Jurkat, Clone E6-1 (cell line): ENCODE data around the gene RUNX2.

Source experiments
- DNase-seq: peaks from one replicate; pipeline ENCODE4 v3.0.0-alpha.2; 2011; ENCODE audit warnings: low read depth, low spot score
- H3K4me3 ChIP-seq: 2 replicates; pipeline ENCODE4 v1.5.1; 2011; ENCODE audit warnings: mild to moderate bottlenecking, low read length, control low read depth, moderate library complexity

The RUNX2 gene

DNA sequence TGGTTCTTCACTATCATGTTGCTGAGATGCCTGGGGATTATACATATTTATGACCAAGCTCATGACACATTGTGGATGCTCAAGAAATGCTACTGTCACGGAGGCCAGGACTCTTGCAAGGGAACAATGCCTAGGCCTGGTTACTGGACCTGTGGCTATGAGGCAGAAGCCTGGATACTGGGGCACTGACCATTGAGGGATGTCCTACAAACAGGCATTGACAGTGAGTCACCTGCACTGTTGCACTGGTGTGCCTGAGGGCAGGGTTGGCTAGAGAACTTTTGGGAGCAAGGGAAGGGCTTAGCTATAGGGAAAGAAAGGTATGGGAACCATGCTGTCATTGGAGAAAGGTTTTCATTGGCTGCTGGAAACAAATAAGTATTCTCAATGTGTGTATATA is 362.7 kb downstream of the RUNX2 start:
- no peak overlapping the region for H3K4me3 ChIP-seq
- DNase-seq: no peak

DNA sequence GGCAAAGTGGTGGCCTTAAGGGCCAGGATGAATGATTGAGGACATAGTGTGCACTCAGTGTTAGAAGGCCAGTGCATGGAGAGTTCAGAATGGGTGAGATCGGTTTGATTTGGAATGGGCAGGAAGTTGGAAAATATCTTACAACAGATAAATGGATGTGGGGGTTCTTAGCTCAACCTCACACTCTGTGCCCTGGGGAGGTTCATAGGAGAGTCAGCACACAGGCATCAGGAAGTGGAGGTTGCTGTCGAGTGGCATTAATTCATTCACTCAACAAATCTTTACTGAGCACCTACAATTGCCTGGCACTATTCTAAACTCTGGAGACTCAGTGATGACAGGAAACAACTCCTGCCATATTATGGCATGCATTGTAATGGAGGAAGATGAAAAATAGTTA is 363.3 kb downstream of the RUNX2 start:
- H3K4me3 ChIP-seq: no peak overlapping the region
- DNase-seq: no peak

DNA sequence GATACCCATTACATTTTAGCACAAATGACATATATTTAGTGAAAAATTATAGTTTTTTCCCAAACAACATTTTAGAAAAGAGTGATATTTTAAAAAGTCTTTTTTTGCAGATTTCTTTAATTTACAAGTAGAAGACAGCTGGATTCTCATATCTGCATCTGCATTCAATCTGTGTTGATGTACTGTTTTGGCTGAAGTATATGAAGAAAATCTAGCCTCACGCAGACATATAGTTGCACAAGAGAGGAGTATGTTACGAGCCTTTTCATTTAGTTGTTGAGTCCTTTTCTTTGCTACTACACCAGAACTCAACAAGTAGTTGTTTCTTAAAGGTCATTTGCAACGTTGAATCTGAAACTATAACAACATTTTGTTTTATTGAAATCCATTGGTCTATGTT is 363.9 kb downstream of the RUNX2 start:
- no peak for DNase-seq
- no peak overlapping the region for H3K4me3 ChIP-seq

DNA sequence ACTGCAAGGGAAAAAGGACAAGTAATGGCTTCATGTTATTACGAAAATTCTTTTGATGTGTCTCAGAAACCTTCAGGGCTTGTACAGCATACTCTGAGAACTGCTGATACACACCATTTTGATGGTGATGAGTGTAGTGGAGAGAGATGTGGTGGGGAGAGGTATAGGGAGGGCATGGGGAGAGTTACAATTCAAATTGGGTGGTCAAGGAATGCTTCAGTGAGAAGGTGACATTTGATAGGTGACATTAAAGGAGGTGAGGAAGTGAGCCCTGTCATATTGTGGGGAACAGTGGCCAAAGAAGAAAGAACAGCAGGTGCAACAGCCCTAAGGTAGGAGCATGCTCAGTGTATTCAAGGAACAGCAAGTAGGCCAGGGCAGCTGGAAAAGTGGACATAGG is 368.6 kb downstream of the RUNX2 start:
- no peak for DNase-seq
- no peak overlapping the region for H3K4me3 ChIP-seq

DNA sequence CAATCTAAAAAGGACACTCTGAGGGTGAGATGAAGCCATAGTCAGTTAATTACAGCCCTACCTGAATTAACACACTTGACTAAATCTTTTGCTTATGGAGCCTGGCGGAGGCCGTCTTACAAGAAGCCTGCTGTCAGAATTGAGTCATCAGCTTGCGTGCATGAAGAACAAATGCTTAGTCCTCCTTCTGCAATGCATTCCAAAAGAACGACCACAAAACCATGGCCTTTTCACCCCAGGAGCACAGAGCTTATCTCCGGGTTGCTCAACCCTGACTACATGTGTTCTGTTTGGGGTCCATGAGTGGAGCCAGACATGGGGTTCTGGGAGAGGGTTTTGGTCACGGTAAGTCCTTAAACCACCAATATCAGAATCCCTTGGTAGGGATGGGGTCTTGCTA is 369.5 kb downstream of the RUNX2 start:
- DNase-seq: no peak
- H3K4me3 ChIP-seq: no peak overlapping the region

DNA sequence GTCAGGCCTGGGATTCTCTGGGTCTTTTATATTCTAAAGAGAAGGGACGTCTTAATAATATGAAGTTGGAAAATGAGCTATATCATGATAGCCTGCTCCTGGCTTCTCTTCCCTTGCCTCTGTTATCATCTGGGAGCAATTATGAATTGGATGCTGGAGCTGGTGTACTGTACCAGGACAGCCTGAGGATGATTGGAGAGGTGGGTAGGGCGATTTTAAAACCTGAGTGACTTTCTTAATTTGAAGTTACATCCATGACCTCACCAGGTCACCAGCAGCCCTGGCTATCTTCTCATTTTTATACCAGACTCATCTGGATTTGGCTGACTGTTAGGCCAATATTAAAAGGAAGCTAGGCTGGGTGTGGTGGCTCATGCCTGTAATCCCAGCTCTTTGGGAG is 369.9 kb downstream of the RUNX2 start:
- DNase-seq: no peak
- no peak overlapping the region for H3K4me3 ChIP-seq

DNA sequence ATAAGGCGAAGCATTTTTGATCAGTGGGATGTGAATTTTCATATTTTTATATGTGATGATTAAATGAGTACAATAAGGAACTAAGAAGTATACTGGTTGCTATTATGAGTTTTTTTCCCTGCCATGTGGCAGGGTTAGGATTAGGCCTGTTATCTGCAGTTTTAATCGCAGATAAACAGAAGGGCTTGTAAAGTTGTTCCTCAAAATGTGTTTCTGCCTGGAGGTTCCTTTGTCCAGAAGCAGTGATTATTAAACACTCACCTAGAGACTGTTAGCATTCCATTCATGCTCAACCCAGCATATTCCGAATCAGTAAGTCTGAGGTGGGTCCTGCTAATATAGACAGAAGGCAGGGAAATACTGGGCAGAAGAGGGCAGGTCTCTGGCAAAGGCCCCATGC is 371.5 kb downstream of the RUNX2 start:
- DNase-seq: no peak
- no peak overlapping the region for H3K4me3 ChIP-seq

DNA sequence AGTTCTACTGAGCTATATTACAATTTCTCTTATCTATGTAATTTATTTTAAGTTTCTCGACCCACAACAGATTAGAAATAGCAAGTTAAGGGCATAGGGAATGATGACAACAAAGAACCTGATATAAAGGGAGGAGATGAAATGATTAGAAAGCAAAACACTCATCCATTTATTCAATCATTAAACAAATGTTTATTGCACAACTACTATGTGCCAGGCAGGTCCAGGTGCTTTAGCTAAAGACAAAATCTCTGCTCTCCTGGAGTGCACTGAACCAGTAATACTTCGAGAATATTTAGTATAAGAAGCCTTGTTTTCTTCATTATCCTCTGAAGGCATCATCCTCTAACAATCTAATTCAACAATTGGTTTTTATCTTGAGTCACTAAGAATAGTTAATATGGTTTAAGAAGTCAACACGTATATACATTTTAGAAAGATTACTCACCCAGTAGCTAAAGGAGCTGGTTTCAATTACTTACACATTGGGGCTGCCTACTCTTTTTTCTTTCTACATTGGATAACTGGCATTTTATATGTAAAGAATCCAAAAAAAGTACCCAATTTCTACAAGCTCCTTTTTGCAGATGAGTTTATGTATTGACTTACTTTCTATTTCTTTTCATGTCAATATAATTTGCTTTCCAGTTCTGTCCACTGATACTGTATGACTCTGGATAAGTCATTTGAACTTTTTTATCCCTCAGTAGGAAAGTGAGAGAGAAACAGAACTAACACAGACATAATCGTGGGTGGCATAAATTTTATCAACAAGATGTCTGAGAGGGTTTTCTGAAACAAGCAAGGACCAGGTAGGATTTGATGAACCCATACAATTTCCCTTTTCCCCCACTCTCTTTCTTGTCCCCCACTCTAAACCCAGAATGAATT is 375.0 kb downstream of the RUNX2 start:
- no peak overlapping the region for H3K4me3 ChIP-seq
- DNase-seq: no peak

DNA sequence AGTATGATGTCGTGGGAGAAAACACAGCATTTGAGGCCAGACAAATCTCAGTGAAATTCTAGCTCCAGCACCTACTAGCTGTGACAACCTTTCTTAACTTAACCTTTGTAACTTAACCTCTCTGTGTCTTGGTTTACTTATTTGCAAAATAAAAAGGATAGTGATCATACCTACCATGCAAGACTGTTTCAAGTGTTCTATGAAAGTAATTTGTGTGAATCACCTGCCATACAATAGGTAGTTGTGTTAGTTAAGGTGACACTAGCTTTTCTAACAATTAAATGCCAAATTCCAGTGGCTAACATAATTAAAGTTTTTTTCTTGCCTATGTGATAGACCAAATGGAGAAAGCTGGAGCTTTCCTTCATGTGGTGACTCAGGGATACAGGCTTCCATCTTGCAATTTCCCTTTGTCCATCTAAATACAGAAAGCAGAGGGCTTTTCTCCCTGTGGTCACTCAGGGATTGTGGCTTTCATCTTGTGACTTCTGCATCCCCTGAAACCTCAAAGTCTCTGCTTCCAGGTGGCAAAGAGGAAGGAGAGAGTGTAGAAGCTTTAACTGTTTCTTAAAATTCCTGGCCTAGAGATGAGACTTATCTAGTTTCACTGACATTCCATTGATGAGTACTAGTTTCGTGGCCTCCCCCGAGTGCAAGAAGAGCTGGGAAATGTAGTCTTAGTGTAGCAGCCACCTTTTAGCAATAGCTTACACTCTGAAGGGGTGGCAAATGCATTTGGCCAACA is 376.1 kb downstream of the RUNX2 start:
- DNase-seq: no peak
- H3K4me3 ChIP-seq: no peak overlapping the region

DNA sequence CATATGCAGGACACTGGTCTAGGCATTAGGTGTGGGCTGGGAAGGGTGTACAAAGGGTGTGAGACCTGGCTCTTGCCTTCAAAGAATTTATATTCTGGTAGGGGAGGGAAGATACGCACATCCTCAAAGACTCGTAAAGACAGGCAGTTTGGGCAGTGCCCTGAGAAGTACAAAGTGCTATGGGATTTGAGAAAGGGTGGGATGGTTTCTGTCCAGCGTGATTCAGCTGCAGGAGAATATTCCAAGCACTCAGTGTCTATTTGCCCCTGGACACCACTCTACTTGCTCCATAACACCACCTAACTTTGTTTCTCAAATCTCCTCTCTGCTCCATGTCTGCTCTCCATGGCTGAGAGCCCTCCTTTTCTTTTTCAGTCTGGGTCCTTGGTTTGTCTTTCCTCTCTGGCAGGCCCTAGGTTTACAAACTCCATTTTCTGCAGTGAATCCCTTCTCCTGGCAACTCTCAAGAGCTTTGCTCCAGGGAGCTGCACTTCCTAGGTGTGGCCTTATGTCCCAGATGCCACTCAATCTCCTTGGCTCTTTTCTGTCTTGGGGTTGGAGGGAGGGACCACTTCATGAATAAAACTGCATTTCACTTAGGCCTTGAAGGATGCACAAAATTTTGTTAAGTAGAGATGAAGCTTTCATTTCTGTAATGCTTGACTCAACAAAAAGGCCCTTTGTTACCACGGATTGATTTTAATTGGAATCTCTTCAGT is 377.2 kb downstream of the RUNX2 start:
- no peak overlapping the region for H3K4me3 ChIP-seq
- no peak for DNase-seq

DNA sequence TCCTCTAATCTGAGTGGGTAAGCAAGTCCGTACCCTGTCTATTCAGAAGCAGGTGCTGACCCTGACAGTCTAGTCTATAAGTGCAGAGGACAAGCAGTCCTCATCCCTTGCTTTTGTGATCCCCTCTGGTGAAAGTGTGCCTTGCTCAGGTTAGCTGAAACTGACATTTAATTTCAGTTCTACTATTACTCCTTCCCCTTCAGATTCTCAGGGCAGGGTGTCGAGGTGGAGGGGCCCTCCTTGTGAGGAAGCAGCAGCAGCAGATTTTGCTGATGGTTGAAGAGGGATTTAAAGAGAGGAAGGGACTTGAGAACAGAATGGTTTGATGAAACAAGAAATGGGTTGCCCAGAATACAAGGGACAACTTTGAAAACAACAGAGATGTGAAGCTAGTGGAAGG is 378.2 kb downstream of the RUNX2 start:
- no peak overlapping the region for H3K4me3 ChIP-seq
- DNase-seq: no peak

DNA sequence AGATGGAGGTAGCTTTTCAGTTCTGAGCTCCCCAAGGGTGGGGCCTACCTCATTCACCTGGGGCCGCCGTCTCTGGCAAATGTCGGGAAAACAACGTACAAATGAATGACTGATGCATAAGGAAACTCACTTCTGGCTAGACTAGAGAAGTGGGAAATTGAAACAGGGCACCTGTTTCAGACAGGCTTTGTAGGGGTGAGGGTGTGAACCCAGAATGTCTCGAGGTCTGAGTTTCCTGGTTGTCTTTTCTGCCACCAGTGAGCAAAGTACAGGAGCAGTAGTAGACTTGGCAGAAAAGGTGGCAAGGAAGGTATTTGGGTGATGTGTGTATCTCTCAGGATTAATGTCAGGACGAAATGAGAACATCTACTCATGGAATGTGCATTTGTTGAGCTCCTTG is 379.0 kb downstream of the RUNX2 start:
- H3K4me3 ChIP-seq: no peak overlapping the region
- DNase-seq: no peak

DNA sequence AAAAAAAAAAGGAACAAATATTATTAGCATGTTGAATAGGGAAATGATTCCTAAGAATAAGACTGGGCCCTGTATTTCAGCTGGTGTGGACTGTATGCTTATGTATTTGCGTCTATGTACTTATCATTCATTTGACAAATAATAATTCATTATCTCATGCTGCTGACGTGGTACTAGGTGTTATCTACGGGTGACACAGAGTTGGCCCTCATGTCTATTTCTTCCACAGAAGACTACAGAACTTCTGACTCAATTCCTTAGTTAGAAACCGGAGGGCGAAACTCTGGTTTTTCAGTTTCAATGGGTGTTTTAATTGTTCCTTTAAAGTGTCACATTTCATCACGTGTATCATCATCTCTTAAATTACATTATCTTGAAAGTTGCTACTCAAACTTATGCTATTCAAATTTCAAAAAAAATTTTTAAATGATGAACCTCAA is 381.7 kb downstream of the RUNX2 start:
- DNase-seq: no peak
- H3K4me3 ChIP-seq: no peak overlapping the region

DNA sequence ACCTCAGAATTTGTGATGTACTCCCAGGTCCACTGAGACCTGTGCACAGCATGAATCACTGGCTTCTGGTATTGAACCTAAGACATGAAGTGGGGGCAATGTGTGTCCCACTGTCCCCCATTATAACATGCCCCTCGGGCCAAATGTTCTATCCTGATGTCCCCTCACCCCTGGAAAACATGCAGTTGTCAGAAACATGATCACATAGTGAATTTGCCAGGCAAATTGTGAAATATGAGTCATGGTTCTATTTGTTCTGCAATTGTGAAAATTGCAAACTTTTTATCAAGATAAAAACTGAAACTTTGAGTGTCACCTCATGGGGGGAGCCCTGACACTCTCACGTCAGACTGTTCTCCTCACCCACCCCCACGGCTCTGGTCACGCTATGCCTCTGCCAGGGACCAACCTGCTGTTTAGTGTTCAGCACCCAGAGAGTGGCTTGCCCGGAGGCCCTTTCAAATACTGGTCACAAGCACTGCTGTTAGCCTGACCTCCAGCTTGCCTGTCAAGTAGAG is 382.2 kb downstream of the RUNX2 start:
- no peak overlapping the region for H3K4me3 ChIP-seq
- DNase-seq: no peak

DNA sequence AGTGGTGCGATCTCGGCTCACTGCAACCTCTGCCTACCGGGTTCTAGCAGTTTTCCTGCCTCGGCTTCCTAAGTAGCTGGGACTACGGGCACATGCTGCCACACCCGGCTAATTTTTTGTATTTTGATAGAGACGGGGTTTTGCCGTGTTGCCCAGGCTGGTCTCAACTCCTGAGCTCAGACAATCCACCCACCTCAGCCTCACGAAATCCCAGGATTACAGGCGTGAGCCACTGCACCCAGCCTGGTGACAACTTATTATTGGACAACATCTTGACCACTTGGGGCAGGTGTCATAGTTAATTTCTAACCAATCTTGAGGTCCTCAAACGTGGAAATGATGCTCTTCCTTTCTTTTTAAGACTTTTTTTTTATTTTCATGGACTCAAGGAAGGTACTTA is 383.9 kb downstream of the RUNX2 start:
- DNase-seq: no peak
- no peak overlapping the region for H3K4me3 ChIP-seq

DNA sequence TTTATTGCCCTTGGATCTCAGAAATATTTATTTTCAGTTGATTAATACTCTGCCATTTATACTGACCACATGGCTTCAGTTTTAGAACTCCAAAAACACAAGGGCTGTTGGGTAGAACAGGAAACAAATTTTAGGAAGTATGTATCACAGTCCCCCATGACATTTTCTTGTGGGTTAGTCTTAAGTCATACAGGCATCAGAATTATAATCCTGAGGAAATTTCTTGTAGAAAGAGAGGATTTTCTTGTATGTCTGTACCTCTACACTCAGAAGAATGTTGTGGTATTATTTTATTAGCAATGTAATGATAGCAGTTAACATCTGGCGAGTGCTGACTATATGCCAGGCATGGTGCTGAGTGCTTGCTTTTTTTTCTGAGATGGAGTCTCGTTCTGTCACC is 384.7 kb downstream of the RUNX2 start:
- no peak overlapping the region for H3K4me3 ChIP-seq
- DNase-seq: no peak
